HG03558 (cell line): ENCODE measurements around the gene ITPRIPL2.

Source experiments
- ATAC-seq: cut with Tn5 transposase; IDR thresholded peaks from one replicate; pipeline ENCODE4 v1.9.1; 2021; ENCODE audit warnings: moderate number of reproducible peaks; ENCODE audit not compliant: unreplicated experiment; ENCODE audit errors: extremely low read depth

The ITPRIPL2 gene

GRCh38 chr16:19092653-19093410 lies 20.9 kb upstream of the ITPRIPL2 start:
- no peak for ATAC-seq

- ATAC-seq, result no peak
These were observed 19.9 kb upstream of the ITPRIPL2 start for GRCh38 chr16:19093631-19094541.

- ATAC-seq, result no peak
These were observed 19.0 kb upstream of the ITPRIPL2 start for GRCh38 chr16:19094542-19095365.

DNA sequence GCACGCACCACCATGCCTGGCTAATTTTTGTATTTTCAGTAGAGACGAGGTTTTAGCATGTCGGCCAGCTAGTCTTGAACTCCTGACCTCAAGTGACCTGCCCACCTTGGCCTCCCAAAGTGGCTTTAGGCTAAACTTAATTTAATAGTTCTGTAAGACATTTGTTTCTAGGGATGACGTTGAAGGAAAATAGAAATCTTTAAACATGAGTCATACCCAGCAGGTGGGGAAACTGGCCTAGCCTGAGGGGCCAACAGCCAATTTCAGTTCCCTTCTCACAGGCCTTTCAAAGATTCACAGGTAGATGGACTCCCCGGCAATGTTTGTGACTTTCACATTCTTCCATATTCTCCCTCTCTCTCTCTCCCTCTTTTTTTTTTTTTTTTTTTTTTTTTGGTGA lies 18.1 kb upstream of the ITPRIPL2 start:
- ATAC-seq, result no peak

GRCh38 chr16:19098173-19098572 lies 15.6 kb upstream of the ITPRIPL2 start:
- ATAC-seq, result no peak

GRCh38 chr16:19102187-19102872 lies 11.4 kb upstream of the ITPRIPL2 start:
- no peak for ATAC-seq

DNA sequence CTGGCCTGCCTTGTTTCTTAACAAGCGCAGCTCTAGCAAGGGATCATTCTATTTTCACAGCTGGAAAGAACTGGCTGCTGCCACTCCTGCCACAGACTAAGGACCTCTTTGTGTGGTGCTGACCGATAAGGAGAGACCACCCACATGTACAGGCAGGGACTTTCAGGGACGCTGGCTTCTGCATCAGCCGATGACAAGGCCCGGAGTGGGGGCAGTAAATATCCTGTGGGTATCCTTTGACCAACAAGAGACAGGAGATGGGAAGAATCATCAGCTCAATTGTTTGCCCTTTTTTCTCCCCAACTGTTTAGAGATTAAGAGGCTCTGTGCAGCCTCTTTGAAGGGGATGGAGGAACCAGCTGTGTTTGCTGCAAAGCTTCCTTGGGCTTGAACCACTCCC lies 9.2 kb upstream of the ITPRIPL2 start:
- ATAC-seq, result no peak

DNA sequence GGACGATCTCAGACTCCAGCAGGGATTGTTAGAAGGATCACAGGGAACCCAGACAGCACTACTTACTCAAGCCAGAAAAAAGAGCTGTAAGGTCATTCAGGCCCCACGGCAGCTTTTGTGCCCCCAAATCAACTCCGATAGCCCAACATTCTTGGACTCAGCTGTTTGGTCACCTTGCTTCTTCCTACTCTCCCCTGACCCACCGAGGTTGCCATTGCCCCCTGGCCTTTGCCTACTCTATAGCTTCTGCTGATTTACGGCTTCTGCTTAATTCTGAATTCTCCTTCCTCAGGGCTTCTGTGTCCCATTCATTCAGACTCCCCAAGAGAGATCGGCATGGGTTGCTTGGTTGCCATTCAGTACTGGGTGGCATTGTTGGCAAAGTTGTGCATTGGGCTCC lies 8.6 kb upstream of the ITPRIPL2 start:
- no peak for ATAC-seq

- no peak for ATAC-seq
These were observed 7.7 kb upstream of the ITPRIPL2 start for GRCh38 chr16:19105891-19106624.

- no peak for ATAC-seq
These were observed 7.1 kb upstream of the ITPRIPL2 start for GRCh38 chr16:19106625-19107020.

GRCh38 chr16:19108409-19109287 lies 5.1 kb upstream of the ITPRIPL2 start:
- ATAC-seq, result no peak

DNA sequence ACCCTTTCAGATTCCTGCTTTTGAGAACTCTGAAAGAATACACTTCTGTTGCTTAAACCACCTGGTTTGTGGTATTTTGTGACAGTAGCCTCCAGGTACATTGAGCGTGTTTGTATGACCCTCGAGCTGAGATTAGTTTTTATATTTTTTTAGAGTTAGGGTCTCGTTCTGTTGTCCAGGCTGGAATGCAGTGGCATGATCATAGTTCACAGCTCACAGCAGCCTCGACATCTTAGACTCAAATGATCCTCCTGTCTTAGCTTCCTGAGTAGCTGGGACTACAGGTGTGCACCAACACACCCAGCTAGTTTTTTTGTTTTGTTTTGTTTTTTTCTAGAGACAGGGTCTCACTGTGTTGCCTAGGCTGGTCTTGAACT lies 4.5 kb upstream of the ITPRIPL2 start:
- no peak for ATAC-seq

- ATAC-seq, result no peak
These were observed 3.0 kb upstream of the ITPRIPL2 start for GRCh38 chr16:19110537-19111360.

DNA sequence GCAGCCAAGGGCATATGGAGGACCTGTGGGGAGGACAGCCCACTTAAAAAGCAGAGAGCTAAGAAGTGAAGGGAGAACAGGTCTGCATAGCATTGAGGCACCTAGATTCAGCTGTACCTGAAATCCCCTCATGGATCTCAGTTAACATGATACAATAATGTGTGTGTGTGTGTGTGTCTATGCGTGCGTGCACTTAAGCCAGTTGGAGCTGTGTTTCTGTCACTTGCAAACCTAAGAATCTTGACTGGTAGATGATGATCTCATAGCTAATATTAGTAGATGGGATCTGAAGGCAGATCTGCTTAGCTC lies 1.7 kb upstream of the ITPRIPL2 start:
- ATAC-seq, result no peak

- ATAC-seq, result no peak
These were observed 789 bp downstream of the ITPRIPL2 start for GRCh38 chr16:19114359-19115147.

DNA sequence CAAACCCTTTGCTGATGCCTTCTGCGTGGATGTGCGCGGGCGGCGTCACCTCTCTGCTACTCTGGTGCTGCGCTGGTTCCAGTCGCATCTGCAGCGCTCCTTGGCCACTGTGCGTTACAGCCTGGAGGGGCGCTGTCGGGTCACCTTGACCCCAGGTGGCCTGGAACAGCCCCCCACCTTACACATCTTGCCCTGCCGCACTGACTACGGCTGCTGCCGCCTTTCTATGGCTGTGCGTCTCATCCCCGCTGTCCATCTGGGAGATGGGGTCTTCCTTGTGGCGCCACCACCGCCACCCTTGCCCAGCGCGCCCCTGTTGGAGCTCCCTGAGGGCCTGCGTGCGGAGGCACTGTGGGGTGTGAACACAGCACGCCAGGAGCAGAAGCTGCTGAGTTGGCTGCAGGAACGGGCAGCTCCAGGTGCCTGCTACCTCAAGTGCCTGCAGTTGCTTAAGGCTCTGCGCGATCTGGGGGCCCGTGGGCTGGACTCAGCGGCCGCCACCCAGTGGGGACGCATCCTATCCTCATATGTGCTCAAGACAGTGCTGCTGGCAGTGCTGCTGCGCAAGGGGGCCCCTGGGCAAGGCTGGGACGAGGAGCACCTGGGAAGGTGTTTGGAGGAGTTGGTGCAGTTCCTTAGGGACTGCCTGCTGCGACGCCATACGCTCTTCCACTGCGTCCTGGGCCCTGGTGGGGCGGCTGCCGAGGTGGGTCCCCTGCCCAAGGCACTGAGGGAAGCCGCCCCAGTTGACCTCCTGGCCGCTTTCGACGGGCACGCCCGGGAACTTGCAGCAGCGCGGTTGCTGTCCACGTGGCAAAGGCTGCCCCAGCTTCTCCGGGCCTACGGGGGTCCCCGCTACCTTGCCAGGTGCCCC lies 1.6 kb downstream of the ITPRIPL2 start:
- no peak for ATAC-seq
